Uterus (tissue), 4 donors: ENCODE measurements around the gene ADAMTS14. TPM values are rescaled to one million over a fixed set of nuclear protein-coding genes. Genes with fewer than 3 reads are reported as not detected.

ENCODE experiments used
- DNase-seq, 2 donors: peaks; one replicate each; pipeline ENCODE4 v3.0.0-alpha.2; 2019 to 2020
- H3K27ac ChIP-seq, 2 donors: fragments of 200-600 bp; sonication (generic); 1 replicate in 1 of 2; 2 replicates in 1 of 2; pipeline ENCODE4 v1.5.1; 2016 to 2018
- H3K27me3 ChIP-seq, 2 donors: fragments of 200-600 bp; sonication (generic); one replicate each; pipeline ENCODE4 v1.5.1; 2018 to 2019; ENCODE audit warnings: control low read depth in 1 of 2
- H3K36me3 ChIP-seq, 2 donors: fragments of 200-600 bp; sonication (generic); one replicate each; pipeline ENCODE4 v1.5.1; 2019; ENCODE audit warnings: control low read depth in 1 of 2
- H3K4me1 ChIP-seq, 2 donors: fragments of 200-600 bp; sonication (generic); one replicate each; pipeline ENCODE4 v1.5.1; 2018 to 2019; ENCODE audit warnings: control low read depth in 1 of 2
- H3K4me3 ChIP-seq, 2 donors: fragments of 200-600 bp; sonication (generic); 1 replicate in 1 of 2; 2 replicates in 1 of 2; pipeline ENCODE4 v1.5.1; 2018 to 2019; ENCODE audit warnings: mild to moderate bottlenecking in 1 of 2
- H3K9me3 ChIP-seq, 2 donors: fragments of 200-600 bp; sonication (generic); one replicate each; pipeline ENCODE4 v1.5.1; 2019; ENCODE audit warnings: control low read depth in 1 of 2
- CTCF ChIP-seq, 4 experiments: fragments of 200-600 bp in 2 of 4; fragments of 450-650 bp in 2 of 4; sonication (generic) in 2 of 4; IDR thresholded peaks; one replicate each; pipeline ENCODE4 v1.5.1; 2016 to 2019; ENCODE audit warnings: antibody characterized with exemption in 4 of 4, mild to moderate bottlenecking in 2 of 4, moderate library complexity in 1 of 4
- POLR2A ChIP-seq, 2 donors: fragments of 450-650 bp; IDR thresholded peaks; one replicate each; pipeline ENCODE4 v1.6.1; 2016; ENCODE audit warnings: antibody characterized with exemption in 2 of 2, mild to moderate bottlenecking in 1 of 2, moderate library complexity in 1 of 2
- intact Hi-C: fragments of 100-400 bp; cut with DNase I; formaldehyde crosslinking; loops from one replicate; pipeline ENCODE4 v1.15.1; 2023; ENCODE audit warnings: low total_unique reads
- total RNA-seq, 4 donors: library from RNA; depleted of rRNA in 3 of 4; stranded (reverse); fragments of >200 nt in 3 of 4; gene quantifications; one replicate each; pipeline versions ENCODE4 v1.1.0 to v1.2.4, GENCODE V29; 2014 to 2023
- donor health status: DM: yes; HTN: yes; CAD: no.

ADAMTS14 gene
- total RNA-seq, 4 donors from 2014 or later: 0.18 to 3.7 TPM; not detected in 2

DNA sequence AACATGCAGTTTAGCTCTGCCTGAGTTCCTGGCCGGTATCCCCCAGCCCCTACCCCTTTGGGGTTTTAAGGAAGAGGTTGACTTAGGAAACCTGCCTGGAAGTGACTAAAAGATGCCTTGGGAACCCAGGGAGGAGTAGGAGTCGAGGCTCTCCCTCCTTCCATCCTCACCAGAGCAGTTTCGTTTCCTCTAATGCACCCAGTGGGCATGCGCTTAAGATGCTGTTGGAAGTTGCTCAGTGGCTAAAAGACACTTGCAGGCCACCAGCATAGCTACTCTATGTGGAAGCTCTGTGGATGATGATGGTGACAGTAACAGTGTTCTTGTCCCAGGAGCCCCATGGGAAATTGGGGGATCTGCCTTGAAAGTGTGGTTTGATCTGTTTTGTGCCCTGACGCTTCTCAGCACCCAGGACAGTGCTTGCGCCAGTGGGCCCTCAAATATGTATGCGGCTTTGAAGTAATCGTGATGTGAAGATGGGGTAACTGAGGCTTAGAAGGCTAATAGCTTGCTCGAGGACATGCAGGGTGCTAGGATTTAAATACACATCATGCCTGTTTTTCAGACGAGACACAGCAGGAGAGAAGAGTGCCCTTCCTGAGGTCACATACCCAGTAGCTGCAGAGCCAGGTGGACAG, 80.8 kb downstream of the ADAMTS14 start:
- Histone ChIP-seq H3K4me3 (no peak overlapping the region), H3K9me3 (no peaks in the 10 kb centered on the region), H3K4me1 (no peaks in the 10 kb centered on the region), H3K27ac (no peak overlapping the region), H3K36me3 (no peaks in the 10 kb centered on the region), H3K27me3 (no peaks in the 10 kb centered on the region)
- no peak for DNase-seq
- TF ChIP-seq CTCF (IDR thresholded peaks at IDR 0.05) (no peak), POLR2A (IDR thresholded peaks at IDR 0.05) (no peak)
- intact Hi-C loops: no loop called here

DNA sequence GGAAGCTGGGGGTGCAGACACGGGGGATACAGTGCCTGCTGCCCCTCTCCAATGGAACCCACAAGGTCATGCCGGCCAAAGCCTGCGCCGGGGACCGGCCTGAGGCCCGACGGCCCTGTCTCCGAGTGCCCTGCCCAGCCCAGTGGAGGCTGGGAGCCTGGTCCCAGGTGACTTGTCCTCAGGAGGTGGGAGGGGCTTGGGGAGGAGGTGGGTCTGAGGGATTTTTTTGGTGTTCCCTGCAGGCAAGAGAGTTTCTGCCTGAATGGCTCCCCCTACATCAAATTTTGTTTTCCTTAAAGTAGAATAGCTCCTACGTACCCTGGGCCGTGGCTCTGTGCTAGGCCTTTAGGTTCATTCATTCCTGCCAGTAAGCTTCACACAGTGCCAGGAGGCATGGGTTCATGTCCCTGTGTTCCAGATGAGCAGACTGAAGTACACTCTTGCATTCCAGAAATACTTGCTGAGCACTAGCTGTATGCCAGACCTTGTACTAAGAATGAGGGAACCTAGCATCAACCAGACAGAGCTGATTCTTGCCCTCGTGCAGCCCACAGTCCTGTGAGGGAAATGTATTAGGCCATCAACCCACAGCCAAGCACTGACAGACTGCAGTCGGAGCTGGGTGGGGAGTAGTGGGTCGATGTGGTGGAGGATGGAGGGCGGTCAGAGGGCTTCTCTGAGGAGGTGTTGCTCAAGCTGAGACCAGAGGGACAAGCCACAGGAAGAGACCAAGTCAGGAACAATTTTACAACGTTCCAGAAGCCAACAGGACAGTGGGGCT, 81.7 kb downstream of the ADAMTS14 start:
- no peak for DNase-seq

GRCh38 chr10:70756700-70757360, 84.5 kb downstream of the ADAMTS14 start:
- no peaks in the 10 kb centered on the region for H3K9me3 ChIP-seq
- H3K4me3 ChIP-seq: no peak overlapping the region
- no peaks in the 10 kb centered on the region for H3K36me3 ChIP-seq
- no peaks in the 10 kb centered on the region for H3K27me3 ChIP-seq
- no peak for DNase-seq
- H3K4me1 ChIP-seq: no peaks in the 10 kb centered on the region
- no peak overlapping the region for H3K27ac ChIP-seq
- intact Hi-C loops: no loop called here
- no peak for TF ChIP-seq POLR2A (IDR thresholded peaks at IDR 0.05)
- TF ChIP-seq CTCF (IDR thresholded peaks at IDR 0.05): no peak

More for the DNA sequence above, 81.7 kb downstream of the ADAMTS14 start:
- H3K27ac ChIP-seq: no peak overlapping the region
- TF ChIP-seq POLR2A (IDR thresholded peaks at IDR 0.05) (no peak), CTCF (IDR thresholded peaks at IDR 0.05) (no peak)
- intact Hi-C loops: no loop called here
- no peaks in the 10 kb centered on the region for H3K27me3 ChIP-seq
- H3K4me3 ChIP-seq: no peak overlapping the region
- no peaks in the 10 kb centered on the region for H3K4me1 ChIP-seq
- H3K9me3 ChIP-seq: no peaks in the 10 kb centered on the region
- H3K36me3 ChIP-seq: no peaks in the 10 kb centered on the region

GRCh38 chr10:70757856-70758255, 85.5 kb downstream of the ADAMTS14 start:
- no peaks in the 10 kb centered on the region for H3K27me3 ChIP-seq
- no peak overlapping the region for H3K27ac ChIP-seq
- H3K36me3 ChIP-seq: no peaks in the 10 kb centered on the region
- intact Hi-C loops: no loop called here
- no peaks in the 10 kb centered on the region for H3K4me1 ChIP-seq
- H3K4me3 ChIP-seq: no peak overlapping the region
- no peak for DNase-seq
- no peaks in the 10 kb centered on the region for H3K9me3 ChIP-seq
- TF ChIP-seq CTCF (IDR thresholded peaks at IDR 0.05) (no peak), POLR2A (IDR thresholded peaks at IDR 0.05) (no peak)
